ENCODE data around the gene DTX1. TPM values are rescaled to one million over a fixed set of nuclear protein-coding genes. Genes with fewer than 3 reads are reported as not detected.

Gene DTX1
- total RNA-seq, 1 donor from 2014 or later, result 3.7 TPM

DNA sequence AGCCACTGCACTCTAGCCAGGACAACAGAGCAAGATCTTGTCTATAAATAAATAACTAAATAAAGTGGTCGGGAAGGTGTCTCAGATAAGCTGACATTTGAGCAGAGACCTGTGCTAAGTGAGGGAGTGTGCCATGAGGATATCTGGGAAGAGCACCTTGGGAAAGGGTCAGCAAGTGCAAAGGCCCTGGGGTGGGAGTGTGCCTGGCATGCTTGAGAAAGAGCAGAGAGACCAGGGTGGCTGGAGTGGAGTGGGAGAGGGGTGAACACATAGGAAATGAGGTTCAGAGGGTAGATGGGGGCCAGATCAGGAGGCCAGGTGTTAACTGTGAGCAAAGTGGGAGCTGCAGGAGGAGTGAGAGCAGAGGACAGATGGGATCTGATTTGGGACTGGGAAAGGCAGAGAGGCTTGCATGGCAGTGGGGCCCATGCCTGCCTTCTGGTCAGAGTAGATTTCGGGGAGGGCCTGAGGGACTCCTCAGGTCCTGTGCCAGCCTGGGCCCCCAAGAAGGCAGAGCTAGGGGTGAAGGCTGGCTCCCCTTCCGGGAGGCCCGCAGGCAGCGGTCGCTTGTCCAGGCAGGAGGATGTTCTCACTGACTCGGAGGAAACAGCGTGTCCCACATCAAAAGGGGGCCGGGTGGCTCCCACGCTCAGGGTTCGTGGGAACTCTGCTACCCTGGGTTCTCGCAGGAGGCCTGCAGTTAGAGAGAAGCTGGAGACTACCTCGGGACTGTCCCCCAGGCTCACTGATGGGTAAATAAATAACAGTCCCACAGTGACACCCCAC lies 32.6 kb downstream of the DTX1 start:
- no peak for DNase-seq (ENCODE audit: missing footprints)
- ATAC-seq, result no peak
- intact Hi-C loops (cut with DNase I), result no loop called here

DNA sequence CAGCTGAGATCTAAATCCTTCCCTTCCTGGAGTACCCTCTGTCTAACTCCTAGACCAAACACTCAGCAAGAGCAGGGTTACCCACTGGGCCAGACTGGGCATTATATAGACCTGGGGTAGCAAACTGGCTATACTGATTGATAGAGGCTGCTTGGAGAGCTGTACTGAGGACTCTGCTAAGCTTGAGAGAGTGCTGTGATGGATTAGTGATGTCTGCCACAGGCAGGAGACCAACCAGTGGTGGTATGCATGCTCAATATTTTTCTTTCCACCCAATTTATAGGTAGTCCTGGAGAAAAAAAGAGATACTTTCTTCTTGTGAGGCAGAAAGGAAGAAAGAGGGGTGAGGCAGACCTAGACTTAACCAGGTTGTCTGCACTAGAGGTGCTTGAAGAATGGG lies 33.3 kb downstream of the DTX1 start:
- intact Hi-C loops (cut with DNase I), result no loop called here
- no peak for DNase-seq (ENCODE audit: missing footprints)
- no peak for ATAC-seq

DNA sequence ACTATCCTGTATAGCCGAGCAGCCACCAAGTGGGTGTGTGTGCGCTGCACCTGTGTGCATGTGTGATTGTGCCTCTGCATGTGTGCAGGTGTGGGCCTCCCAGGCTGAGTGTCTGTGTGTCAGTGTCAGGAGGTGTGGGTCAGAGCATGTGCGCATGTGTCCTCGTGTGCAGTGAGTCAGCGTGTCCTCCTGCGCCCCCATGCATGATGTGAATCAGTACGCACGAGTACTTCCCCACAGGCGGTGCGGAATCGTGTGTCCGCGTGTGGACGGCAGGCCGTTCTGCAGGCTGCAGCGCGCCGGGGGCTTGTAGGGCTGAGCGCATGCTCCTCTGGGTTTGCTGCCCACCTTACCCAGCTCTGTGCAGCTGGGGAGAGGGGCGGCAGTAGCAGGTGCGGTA lies 34.2 kb downstream of the DTX1 start:
- intact Hi-C loops (cut with DNase I), result no loop called here
- DNase-seq (ENCODE audit: missing footprints) (no peak), ATAC-seq (no peak)

DNA sequence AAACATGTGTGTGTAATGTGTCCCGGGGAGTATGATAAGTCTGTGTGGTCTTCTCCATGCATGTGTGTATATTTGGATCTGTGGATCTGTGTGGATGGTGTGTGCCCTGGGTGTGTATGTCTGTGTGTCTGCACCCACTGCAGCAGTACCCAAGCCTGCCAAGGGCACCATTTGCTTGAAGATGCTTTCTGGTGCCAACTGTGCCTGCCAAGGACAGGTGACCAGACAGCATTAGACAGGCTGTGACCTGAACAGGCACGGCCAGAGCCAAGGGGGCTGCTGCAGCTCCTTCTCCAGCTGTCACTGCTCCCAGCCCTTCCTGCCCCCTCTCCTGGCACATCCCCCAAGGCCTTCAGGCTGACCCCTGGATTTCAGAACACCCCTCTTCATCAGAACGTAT lies 35.0 kb downstream of the DTX1 start:
- intact Hi-C loops (cut with DNase I), result no loop called here
- DNase-seq (ENCODE audit: missing footprints) (no peak), ATAC-seq (no peak)

DNA sequence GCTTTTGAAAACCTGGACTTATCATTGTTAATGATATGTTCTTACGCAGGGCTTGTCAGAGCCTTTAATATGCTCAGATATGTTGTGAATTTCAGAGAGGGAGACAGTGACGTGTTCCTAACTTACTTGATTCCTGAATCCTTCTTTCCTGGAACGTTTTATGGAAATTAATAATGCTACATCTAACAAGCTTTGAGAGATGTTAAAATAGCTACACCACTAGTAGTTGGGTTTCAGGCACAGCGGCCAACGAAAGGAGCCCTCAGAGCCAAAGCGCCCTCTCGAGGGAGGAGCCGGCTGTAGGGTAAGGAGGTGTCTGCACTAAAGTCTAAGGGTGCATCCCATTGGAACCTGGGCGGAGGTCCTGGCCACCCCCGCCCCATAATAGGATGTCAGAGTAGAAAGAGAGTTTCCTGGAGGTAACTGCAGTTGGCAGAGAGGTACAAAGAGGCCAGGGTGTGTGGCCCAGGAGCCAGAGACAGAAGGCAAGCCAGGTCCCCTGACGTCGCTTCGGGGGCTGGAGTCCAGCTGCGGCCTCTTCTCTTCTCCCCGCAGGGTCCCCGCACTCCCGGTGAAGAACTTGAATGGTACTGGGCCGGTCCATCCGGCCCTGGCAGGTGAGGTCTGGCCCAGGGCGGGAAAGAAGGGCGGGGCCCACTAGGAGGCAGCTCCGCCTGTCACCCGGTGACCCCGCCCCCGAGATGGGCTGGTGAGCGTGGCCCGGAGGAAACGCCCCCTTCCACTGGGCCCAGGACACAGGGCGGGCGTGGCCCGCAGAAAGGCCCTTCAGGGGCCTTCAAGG lies 36.3 kb downstream of the DTX1 start:
- DNase-seq (ENCODE audit: missing footprints) (no peak), ATAC-seq (peak; percentile 51)
- intact Hi-C loops (cut with DNase I), result no loop called here

DNA sequence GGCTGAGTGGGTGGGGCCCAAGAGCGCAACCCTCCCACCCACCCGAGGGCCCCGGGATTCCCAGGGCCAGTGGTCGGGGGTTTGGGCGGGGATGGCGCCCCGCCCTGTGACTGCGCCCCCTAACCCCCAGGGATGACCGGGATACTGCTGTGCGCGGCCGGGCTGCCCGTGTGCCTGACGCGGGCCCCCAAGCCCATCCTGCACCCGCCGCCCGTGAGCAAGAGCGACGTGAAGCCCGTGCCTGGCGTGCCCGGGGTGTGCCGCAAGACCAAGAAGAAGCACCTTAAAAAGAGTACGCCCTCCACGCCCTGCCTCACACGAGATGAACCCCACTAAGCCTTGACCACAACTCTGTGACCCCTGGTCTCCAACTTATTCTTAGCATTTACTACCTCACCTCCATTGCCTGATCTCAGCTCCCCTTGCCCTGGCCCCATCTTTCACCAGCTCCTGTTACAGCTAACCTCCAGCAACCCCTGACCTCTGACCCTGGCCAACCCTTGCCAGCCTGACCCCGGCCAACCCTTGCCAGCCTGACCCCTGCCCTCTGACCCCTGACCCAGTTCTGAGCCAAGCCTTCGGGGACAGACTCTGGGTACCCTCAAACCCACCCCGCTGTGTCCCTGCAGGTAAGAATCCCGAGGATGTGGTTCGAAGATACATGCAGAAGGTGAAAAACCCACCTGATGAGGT lies 37.0 kb downstream of the DTX1 start:
- ATAC-seq (no peak), DNase-seq (ENCODE audit: missing footprints) (no peak)
- intact Hi-C loops (cut with DNase I), result no loop called here

DNA sequence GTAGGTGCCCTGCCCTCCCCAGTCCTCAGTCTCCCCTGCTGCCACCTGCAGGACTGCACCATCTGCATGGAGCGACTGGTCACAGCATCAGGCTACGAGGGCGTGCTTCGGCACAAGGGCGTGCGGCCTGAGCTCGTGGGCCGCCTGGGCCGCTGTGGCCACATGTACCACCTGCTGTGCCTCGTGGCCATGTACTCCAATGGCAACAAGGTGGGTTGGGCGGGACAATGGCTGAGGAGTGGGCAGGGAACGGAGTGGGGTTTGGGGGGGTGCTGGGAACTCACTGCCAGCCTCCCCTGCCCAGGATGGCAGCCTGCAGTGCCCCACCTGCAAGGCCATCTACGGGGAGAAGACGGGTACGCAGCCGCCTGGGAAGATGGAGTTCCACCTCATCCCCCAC lies 38.2 kb downstream of the DTX1 start:
- no peak for ATAC-seq
- intact Hi-C loops (cut with DNase I), result no loop called here
- no peak for DNase-seq (ENCODE audit: missing footprints)

DNA sequence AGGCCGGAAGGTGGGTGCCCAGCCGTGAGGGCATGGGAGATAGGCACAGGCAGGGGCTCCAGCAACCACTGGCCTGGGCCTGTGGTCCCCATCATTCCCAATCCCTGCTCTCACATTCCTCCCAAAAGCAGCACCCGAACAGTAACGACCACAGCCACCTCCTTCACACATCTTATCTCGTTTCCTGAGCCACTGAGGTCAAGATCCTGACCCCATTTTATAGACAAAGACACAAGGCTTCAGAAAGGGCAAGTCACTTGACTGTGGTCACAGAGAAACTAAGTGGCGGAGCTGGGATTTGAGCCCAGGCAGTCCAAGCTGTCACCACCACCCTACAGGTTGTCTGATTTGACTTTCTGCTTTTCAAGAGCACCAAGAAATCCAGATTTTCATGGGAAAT lies 38.9 kb downstream of the DTX1 start:
- DNase-seq (ENCODE audit: missing footprints) (no peak), ATAC-seq (no peak)
- intact Hi-C loops (cut with DNase I), result no loop called here

DNA sequence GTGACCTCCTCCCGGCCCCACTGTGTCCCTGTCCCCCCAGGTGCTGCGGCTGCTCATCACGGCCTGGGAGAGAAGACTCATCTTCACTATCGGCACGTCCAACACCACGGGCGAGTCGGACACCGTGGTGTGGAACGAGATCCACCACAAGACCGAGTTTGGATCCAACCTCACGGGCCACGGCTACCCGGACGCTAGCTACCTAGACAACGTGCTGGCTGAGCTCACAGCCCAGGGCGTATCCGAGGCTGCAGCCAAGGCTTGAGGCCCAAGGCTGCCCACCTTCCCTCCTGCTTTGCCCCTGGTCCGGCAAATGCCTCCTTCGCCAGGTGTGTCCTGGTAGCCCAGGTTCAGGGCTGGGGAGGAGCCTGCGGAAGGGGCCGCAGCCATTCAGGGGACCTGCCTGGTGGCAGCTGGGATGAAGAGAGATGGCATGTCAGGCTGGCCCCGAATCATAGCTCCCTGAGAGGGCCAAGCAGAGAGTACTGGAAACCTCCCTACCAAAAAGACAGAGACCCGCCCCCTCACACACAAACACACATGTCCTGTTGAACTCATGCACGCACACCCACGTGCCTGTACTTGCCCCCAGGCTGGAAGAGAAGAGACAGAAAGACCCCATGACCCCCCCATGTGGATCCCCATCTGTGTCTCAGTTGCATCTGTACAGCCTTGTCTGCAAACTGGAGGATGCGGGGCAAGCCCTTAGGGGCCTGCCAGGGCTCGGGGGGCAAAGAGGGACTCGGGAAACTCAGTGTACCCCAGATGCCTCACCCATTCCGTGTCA lies 40.3 kb downstream of the DTX1 start:
- no peak for DNase-seq (ENCODE audit: missing footprints)
- intact Hi-C loops (cut with DNase I), result no loop called here
- no peak for ATAC-seq

DNA sequence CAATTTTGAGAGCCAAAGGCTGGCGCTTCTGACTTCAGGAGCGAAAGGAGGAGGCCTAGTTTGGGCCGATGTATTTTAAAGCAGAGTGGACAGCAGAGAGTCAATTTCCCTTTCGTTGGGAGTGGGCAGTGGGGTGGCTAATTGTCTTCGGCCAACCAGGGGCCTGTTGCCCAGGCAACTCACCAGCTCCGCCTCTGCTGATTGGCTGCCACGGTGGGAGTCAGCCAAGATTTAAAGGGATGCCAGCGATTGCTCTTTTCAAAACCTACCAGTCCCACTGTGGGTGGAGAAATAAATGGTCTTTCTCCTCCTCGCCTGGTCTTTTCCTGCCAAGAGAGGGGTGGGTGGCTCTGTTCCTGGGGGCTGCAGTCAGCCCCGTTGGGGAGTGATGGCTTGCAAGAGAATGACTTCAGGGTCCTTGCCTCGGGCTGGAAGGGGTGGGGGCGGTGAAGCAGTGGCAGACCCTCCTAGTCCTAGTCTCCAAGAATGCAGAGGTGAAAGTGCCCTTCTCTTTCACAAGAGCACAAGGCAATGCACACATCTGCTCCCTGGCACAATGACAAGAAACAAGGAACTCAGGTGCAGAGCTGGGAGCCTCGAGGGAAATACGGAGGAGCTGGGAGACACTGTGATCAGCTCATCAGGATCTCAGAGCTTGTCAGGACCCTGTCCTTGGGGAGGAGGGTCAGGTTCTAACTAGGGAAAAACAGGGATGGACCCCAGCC lies 41.3 kb downstream of the DTX1 start:
- DNase-seq (ENCODE audit: missing footprints), result no peak
- intact Hi-C loops (cut with DNase I), result loop anchor here (1.0 kb wide), 1 partner anchor 50 kb away; no protein-coding TSS in a partner anchor
- peak; percentile 58 for ATAC-seq

DNA sequence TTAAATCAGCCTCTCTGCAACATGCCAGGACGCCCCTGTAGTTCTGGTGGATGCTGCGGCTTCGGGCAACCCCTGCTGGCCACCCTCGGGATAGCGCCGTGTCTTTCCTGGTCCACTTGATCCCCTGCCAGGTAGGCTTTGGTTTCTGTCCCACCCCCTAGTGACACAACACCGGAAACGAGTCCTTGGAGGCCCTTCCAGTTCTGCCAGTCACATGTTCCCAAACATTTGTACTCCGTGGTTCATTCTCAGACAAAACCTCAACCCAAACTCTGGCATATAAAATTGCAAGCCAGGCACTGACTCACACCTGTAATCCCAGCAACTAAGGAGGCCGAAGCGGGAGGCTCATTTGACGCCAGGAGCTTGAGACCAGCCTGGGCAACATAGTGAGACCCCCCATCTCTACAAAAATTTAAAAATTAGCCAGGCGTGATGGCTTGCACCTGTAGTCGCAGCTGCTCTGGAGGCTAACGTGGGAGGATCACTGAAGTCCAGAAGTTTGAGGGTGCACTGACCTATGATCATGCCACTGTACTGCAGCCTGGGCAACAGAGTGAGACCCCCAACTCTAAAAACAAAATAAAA lies 42.0 kb downstream of the DTX1 start:
- peak; percentile 88 for DNase-seq (ENCODE audit: missing footprints)
- intact Hi-C loops (cut with DNase I), result loop anchor here (1.0 kb wide), 1 partner anchor 50 kb away; no protein-coding TSS in a partner anchor
- peak; percentile 85 for ATAC-seq

DNA sequence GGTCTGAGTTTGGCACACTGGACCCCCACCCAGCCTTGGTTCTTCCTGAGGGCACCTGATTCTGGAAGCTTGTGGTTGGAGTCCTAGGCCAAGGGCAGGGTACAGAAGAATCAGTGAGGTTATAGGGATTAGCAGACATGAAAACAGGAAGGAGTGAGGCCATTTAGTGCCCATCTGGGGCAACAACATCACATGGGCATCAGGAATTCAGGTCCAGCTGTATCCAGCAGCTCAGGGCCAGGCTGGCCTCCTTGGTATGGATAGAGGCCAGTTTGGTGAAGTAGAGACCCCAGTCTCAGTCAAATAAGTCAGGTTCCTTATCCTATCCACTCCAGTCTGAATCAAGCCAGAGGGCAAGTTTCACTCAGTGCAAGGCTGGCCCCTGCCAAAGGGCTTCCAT lies 42.8 kb downstream of the DTX1 start:
- no peak for ATAC-seq

DNA sequence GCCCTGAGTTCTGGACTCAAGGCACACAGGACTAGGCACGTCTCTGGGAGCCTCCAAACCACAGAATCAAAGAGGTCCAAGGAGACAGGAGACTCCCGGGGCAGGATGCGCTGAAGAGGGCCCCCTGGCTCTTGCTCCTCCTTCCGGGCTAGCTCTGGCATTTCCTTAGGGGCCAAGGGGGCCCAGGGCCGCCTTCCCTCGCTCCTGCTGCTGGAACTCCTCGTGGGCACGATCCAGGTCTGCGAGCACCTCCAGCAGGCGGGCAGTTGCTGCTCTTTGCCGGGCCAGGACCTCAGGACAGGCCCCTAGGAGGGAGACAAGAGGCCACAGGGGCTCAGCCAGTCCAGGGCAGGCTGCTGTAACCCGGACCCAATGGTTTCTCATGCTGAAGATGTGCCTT lies 43.2 kb downstream of the DTX1 start:
- intact Hi-C loops (cut with DNase I), result no loop called here
- DNase-seq (ENCODE audit: missing footprints), result no peak
- no peak for ATAC-seq

More for the DNA sequence above, 42.8 kb downstream of the DTX1 start:
- intact Hi-C loops (cut with DNase I), result no loop called here
- no peak for DNase-seq (ENCODE audit: missing footprints)

DNA sequence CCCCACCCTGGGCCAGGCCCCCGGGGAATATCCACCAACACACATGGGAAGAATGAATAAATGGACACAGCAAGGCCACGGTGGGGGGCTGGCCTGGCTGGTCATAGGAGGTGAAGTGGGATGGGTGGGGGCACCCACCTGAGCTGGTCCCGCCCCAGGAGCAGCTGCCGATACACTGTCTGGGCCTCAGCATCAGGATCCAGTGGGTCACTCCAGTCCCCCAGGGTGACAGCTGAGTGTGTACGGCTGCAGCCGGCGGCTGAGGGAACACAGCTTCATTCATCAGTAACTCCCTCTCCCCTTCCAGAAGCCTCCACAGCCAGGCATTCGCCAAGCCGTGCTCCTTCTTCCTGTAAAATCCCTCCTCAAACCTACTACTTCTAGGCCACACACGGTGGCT lies 45.2 kb downstream of the DTX1 start:
- DNase-seq (ENCODE audit: missing footprints) (no peak), ATAC-seq (no peak)
- intact Hi-C loops (cut with DNase I), result no loop called here

DNA sequence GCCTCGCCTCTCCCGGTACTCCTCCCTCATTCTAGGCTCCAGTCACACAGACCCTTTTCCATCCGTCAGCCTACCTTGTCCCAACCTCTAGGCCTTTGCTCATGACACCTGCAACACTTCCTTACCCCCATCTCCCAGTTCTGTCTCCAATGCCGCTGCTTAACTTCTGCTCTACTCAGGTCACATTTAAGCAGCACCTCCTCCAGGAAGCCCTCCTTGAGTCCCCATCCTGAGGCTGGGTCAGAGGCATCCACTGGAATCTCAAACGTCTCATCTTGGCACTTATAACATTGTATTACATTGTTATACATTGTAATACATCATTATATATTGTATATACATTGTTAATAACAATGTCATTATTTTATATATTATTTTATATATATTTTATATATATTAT lies 46.3 kb downstream of the DTX1 start:
- DNase-seq (ENCODE audit: missing footprints), result no peak
- intact Hi-C loops (cut with DNase I), result no loop called here

DNA sequence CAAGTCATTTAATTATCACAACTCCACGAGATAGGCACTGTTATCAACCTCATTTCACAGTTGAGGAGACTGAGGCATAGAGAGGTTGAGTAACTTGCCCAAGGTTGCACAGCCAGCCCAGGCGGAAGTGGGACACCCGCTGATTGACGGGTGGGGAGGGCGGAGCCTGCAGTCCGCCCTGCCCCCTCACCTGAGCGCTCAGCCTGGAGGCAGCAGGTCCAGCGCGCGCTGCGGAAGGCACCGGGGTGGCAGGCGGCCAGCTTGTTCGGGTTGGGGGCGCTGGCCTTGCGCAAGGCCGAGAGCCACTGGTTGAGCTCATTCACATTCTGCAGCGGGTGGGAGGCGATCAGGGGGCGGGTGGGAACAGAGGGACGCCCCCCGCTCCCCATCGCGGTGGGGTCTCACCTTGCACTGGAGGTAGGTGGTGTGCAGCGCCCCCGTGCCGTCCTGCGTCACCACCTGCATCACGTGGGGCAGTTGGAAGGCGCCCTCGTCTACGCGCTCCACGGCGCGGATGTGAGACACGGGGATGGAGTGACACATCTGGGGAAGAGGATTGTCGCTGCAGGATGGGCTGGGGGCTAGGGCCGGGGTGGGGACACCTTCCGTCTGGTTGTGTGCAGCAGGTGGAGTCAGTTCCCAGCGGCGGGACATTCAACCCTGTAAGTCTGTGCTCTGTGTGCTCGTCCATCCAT lies 47.4 kb downstream of the DTX1 start:
- intact Hi-C loops (cut with DNase I), result no loop called here
- ATAC-seq (no peak), DNase-seq (ENCODE audit: missing footprints) (no peak)

More for the DNA sequence above, 46.3 kb downstream of the DTX1 start:
- no peak for ATAC-seq

DNA sequence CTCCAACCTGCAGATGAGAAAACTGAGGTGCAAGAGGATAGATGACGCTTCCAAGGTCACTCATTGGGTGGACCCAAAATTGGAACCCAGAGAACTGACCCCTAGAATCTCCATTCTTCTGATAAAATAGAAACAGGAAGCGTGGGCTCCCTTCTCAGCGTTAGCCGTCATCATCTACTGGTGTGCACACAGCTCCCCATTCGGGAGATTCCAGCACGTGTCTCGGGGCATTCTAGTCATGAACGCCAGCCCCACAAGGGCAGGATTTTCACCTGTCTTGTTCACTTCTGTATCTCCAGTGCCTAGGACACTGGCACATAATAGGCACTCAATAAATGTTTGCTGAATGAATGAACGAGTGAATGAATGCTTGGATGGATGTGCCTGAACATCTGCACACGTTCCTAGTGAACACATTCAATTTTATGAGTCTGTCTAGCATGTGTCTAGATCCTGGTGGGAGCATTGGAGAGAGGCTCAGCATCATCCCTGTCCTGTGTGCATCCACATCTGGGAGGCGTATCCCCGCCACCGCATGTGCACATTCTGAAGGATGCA lies 48.5 kb downstream of the DTX1 start:
- ATAC-seq, result no peak
- intact Hi-C loops (cut with DNase I), result no loop called here
- DNase-seq (ENCODE audit: missing footprints), result no peak

Measured in Right ventricle myocardium inferior (tissue), 1 donor.